Bronchial epithelial cell (primary cell): ENCODE results near the gene CYP46A1. TPM values are rescaled to one million over a fixed set of nuclear protein-coding genes. Genes with fewer than 3 reads are reported as not detected.

Experiments
- DNase-seq: peaks from one replicate; pipeline ENCODE4 v3.0.0-alpha.2; 2010; ENCODE audit warnings: low read depth
- FAIRE-seq: peaks from 2 replicates; lab custom pipeline; 2011; peaks lifted over from hg19 to GRCh38; lab: Jason Lieb, UNC
- H3K27me3 ChIP-seq: 2 replicates; pipeline ENCODE4 v1.5.1; 2011; ENCODE audit warnings: low read length; ENCODE audit not compliant: control insufficient read depth, insufficient read depth
- H3K36me3 ChIP-seq: 2 replicates; pipeline ENCODE4 v1.5.1; 2011; ENCODE audit warnings: low read length; ENCODE audit not compliant: control insufficient read depth, insufficient read depth
- H3K4me3 ChIP-seq: 2 replicates; pipeline ENCODE4 v1.5.1; 2011; ENCODE audit warnings: mild to moderate bottlenecking, low read depth, low read length, control low read depth
- CTCF ChIP-seq: IDR thresholded peaks from 2 replicates; pipeline ENCODE4 v1.5.1; 2011; ENCODE audit warnings: mild to moderate bottlenecking, moderate library complexity, low read length, control low read depth, inconsistent platforms; ENCODE audit not compliant: insufficient read depth, severe bottlenecking
- total RNA-seq: library from RNA; depleted of rRNA; stranded (reverse); fragments of >200 nt; gene quantifications from 2 replicates; pipeline ENCODE4 v1.2.1, GENCODE V29; 2014

The CYP46A1 gene
- total RNA-seq, 1 donor from 2014 or later = not detected

DNA sequence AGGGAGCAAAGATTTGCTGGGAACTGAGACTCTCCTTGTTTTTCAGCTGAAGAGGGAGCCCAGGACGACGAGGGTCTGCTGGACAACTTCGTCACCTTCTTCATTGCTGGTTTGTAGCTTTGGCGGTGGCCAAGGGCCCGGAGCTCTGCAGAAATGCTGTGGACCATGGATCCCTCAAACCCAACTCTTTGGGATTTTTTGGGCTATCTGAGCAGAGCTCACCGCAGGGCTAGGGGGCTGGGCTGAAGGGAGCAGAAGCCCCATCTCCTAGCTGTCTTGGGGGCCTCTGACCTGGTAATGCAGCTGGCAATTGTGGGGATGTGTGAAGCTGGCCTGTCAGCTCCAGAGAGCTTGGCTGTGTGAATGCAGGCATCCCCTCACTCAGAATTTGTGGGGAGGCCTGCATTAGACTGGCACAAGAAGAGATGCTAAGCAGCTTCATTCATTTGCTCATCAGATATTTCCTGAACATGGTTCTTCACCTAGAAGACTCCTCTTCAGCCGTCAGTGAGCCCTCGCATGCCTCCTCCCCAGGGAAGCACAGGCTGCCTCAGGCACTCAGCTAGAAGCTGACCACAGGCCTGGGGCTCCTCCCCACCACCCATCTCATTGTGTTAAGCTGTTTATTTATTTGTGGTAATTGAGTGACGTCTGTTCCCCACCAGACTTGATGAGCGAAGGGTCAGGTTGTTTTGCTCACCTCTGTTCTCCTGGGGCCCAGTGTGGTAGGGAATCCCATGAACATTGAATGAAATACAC is 32.2 kb downstream of the CYP46A1 start:
- DNase-seq = no peak
- FAIRE-seq = no peak
- no peak for TF ChIP-seq CTCF
- Histone ChIP-seq H3K27me3 (no peaks in the 10 kb centered on the region), H3K36me3 (no peaks in the 10 kb centered on the region), H3K4me3 (no peak overlapping the region)

GRCh38 chr14:99716850-99717681 is 33.0 kb downstream of the CYP46A1 start:
- H3K36me3 ChIP-seq = no peaks in the 10 kb centered on the region
- FAIRE-seq (no peak), DNase-seq (no peak)
- H3K4me3 ChIP-seq = no peak overlapping the region
- TF ChIP-seq CTCF = no peak
- no peaks in the 10 kb centered on the region for H3K27me3 ChIP-seq

DNA sequence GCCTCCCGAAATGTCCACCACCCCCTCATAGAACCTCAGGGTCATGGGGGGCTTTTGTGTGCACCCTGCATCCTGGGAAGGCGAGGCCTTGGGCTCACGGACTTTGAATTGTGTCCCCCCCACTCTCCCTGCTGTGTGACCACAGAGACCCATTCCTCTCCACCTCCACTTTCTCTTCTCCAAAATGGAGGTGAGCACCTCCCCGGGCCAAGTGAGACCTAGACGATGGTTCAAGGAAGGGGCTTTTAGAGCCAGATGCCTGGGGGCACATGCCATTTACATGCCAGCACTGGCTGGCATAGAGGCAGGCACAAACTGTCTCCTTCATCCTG is 33.5 kb downstream of the CYP46A1 start:
- Histone ChIP-seq H3K27me3 (no peaks in the 10 kb centered on the region), H3K36me3 (no peaks in the 10 kb centered on the region), H3K4me3 (no peak overlapping the region)
- no peak for TF ChIP-seq CTCF
- DNase-seq = no peak
- FAIRE-seq = no peak

- no peaks in the 10 kb centered on the region for H3K27me3 ChIP-seq
- no peak for TF ChIP-seq CTCF
- no peak overlapping the region for H3K4me3 ChIP-seq
- H3K36me3 ChIP-seq = no peaks in the 10 kb centered on the region
- DNase-seq (no peak), FAIRE-seq (no peak)
These were observed 34.1 kb downstream of the CYP46A1 start for GRCh38 chr14:99718031-99718810.

DNA sequence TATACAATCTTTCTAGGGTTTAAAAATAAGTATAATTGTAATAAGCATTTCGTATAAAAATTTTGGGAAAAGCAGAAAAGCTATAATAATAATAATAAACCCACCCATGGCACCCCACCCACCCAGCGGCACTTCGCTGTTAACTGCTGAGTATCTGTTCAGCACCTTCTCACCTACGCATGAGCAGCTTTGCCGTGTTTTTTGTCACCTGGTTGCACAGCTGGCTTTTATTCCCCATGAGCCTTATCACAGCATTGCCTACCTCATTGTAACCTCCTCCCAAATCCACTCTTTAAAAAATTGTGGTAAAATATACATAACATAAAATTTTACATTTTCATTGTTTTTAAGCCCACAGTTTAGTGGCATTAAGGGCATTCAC is 34.7 kb downstream of the CYP46A1 start:
- no peak for FAIRE-seq
- no peaks in the 10 kb centered on the region for H3K27me3 ChIP-seq
- no peak overlapping the region for H3K4me3 ChIP-seq
- TF ChIP-seq CTCF = no peak
- DNase-seq = no peak
- H3K36me3 ChIP-seq = no peaks in the 10 kb centered on the region
